Liver (tissue), 3 donors: Measurements from ENCODE around the gene SPI1.

Source experiments
- JUND ChIP-seq, 2 donors: IDR thresholded peaks; 2 replicates each; pipeline ENCODE4 v1.6.1; 2016; ENCODE audit warnings: antibody characterized with exemption in 2 of 2
- TF ChIP-seq, protein P1 (sequence below): fragments of 150-350 bp; IDR thresholded peaks from 2 replicates; pipeline ENCODE4 v1.5.1; 2017; ENCODE audit warnings: improper control_type of control experiment, low read depth, low read length; ENCODE audit not compliant: missing input control
- donor health status: healthy.
- donor health status: healthy.

DNA sequence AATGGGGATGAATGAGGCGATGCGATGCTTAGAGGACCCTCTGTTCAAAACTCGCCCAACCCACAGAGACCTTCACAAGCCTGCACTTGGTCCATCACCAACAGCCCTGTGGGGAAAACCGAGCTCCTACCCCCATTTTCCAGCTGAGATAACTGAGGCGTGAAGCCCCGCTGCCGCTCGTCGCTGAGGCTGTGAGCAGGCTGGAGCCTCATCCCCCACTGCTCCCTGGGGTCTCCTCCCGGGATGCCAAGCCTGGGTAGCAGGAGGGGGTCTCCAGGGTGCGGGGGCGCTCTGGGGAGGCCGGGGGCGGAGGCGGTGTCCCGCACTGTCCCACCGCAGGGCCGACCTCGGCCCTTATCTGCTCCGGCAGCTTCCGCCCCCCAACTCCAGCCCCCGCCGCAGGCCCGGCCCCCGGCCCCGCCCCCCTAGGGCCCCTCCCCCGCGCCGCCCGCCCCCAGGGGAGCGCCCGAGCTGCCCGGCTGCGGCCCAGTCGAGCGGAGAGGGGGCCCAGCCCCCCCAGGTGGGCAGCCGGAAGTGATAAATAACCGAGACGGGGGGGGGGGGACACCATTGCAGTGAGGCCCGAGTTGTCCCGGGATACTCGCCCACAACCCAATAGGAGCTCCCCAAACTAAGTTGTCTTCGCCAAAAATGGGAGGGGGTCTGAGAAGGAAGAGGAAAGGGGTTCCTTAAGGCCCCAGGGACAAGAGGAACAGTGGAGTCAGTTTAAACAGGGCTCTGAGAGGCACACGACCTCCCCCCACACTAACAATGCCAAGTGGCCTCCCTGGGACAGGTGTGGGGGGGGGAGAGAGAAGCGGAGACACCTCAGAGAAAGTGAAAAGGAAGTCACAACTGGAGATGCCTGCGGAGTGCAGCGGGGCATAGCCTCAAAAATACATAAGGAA is 21.8 kb upstream of the SPI1 start:
- TF ChIP-seq, protein P1, sequence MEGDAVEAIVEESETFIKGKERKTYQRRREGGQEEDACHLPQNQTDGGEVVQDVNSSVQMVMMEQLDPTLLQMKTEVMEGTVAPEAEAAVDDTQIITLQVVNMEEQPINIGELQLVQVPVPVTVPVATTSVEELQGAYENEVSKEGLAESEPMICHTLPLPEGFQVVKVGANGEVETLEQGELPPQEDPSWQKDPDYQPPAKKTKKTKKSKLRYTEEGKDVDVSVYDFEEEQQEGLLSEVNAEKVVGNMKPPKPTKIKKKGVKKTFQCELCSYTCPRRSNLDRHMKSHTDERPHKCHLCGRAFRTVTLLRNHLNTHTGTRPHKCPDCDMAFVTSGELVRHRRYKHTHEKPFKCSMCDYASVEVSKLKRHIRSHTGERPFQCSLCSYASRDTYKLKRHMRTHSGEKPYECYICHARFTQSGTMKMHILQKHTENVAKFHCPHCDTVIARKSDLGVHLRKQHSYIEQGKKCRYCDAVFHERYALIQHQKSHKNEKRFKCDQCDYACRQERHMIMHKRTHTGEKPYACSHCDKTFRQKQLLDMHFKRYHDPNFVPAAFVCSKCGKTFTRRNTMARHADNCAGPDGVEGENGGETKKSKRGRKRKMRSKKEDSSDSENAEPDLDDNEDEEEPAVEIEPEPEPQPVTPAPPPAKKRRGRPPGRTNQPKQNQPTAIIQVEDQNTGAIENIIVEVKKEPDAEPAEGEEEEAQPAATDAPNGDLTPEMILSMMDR: no peak
- no peak for TF ChIP-seq JUND (IDR thresholded peaks at IDR 0.05)
